Cardiac fibroblast (primary cell): ENCODE results near the gene FBXO7.

ENCODE experiments used
- DNase-seq, 2 donors: peaks; one replicate each; pipeline versions ENCODE4 v3.0.0 to v3.0.0-alpha.2; 2010; ENCODE audit warnings: low read depth in 2 of 2
- H3K4me3 ChIP-seq, 2 donors: replicated peaks in 1 of 2; 1 replicate in 1 of 2; 2 replicates in 1 of 2; pipeline ENCODE4 v1.5.1; 2011; ENCODE audit warnings: low read depth in 2 of 2, low read length in 2 of 2, mild to moderate bottlenecking in 2 of 2, moderate library complexity in 1 of 2
- CTCF ChIP-seq: IDR thresholded peaks from one replicate; pipeline ENCODE4 v1.5.1; 2011; ENCODE audit warnings: low read depth, mild to moderate bottlenecking, low read length, inconsistent platforms

FBXO7 gene

GRCh38 chr22:32528316-32528715 is 53.7 kb downstream of the FBXO7 start:
- H3K4me3 ChIP-seq: no peak overlapping the region
- DNase-seq: no peak
- TF ChIP-seq CTCF: no peak

- peak; percentile 85 for TF ChIP-seq CTCF
- DNase-seq: peak; percentile 85 to 90
- H3K4me3 ChIP-seq: no peak overlapping the region
Measured at GRCh38 chr22:32528984-32529982, 54.7 kb downstream of the FBXO7 start.

GRCh38 chr22:32531228-32531627 is 56.6 kb downstream of the FBXO7 start:
- DNase-seq: peak in 1 of 2 donors; percentile 10
- no peak for TF ChIP-seq CTCF

GRCh38 chr22:32531931-32532819 is 57.6 kb downstream of the FBXO7 start:
- TF ChIP-seq CTCF: no peak
- H3K4me3 ChIP-seq: no peak overlapping the region
- DNase-seq: peak; percentile 65 to 84

More at GRCh38 chr22:32531228-32531627, 56.6 kb downstream of the FBXO7 start:
- no peak overlapping the region for H3K4me3 ChIP-seq

- no peak overlapping the region for H3K4me3 ChIP-seq
- DNase-seq: no peak
- no peak for TF ChIP-seq CTCF
Measured at GRCh38 chr22:32532820-32533128, 58.2 kb downstream of the FBXO7 start.

- peak in 1 of 2 donors; percentile 18 for DNase-seq
- no peak for TF ChIP-seq CTCF
- no peak overlapping the region for H3K4me3 ChIP-seq
Measured at GRCh38 chr22:32533265-32534111, 58.9 kb downstream of the FBXO7 start.
